IMR-90 (cell line): ENCODE results near the gene RBPJ.

Experiments
- CTCF ChIP-seq: conservative IDR thresholded peaks from 2 replicates; pipeline ENCODE4 v1.5.1; 2012; ENCODE audit warnings: mild to moderate bottlenecking, low read depth, low read length, improper control_type of control experiment
- MXI1 ChIP-seq: IDR thresholded peaks from 2 replicates; pipeline ENCODE4 v1.6.1; 2012; ENCODE audit warnings: low read depth, mild to moderate bottlenecking, low read length, moderate library complexity, borderline replicate concordance

- no peak for TF ChIP-seq MXI1
- no peak for TF ChIP-seq CTCF
Observed at GRCh38 chr4:26468283-26468949, 147.6 kb downstream of the RBPJ start.
